Erythroblast (primary cell): ENCODE data around the gene ARHGAP26.

Experiments used
- GATA1 ChIP-seq: IDR thresholded peaks from 2 replicates; pipeline ENCODE4 v1.6.1; 2011; ENCODE audit warnings: low read depth, mild to moderate bottlenecking, control low read depth, low read length, moderate library complexity
- POLR2A ChIP-seq: IDR thresholded peaks from 2 replicates; pipeline ENCODE4 v1.6.1; 2011; ENCODE audit warnings: mild to moderate bottlenecking, low read length

GRCh38 chr5:142856269-142856782 lies 86.1 kb downstream of the ARHGAP26 start:
- TF ChIP-seq POLR2A = no peak
- no peak for TF ChIP-seq GATA1
